Measurements from ENCODE around the gene SLC22A3. TPM values are rescaled to one million over a fixed set of nuclear protein-coding genes. Genes with fewer than 3 reads are reported as not detected.
"Not testable (repeated sequence)": the region's sequence is repeated elsewhere in the genome, so short reads cannot be mapped to it uniquely, and the experiment has no call there.

Gene SLC22A3
- total RNA-seq, 2 donors from 2014 or later = not detected

DNA sequence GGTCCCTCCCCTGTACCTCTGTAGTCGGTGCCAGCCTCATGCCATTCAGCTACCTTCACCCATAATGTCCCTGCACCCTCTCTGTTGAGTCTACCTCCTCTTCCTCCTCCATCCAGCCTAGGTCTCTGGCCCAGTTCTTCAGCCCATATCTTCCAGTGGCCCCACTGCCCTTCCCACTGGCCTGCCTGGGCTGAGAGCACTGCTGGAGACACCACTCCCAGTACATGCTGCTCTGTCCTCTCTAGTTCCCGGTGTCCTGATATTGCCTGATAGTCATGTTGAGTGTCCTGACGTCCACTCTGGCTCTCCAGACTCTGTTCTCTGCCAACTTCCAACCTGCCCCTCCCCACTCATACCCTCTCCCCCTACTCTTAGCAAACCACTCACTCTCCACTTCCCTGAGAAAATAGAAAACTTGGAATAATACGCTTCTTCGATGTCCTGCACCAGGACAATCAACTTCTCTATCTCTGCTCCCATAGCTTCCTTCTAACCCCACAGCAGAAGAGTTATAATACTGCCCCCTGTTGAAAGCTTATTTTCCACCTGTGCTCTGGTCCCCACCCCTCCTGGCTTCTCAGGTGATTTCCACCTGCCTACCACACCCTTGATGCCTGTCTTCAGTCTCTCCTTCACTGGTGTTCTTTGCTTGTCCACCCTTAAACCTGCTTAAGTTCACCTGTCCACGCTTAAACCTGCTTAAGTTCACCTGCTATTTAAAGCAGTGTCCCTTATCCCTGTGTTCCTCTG is 19.8 kb downstream of the SLC22A3 start:
- ATAC-seq (no peak), DNase-seq (no peak)
- Mint-ChIP-seq H3K27me3 (no peaks in the 10 kb centered on the region), H3K36me3 (ENCODE audit: low read depth) (peaks cover 3% of the 10 kb centered on the region), H3K27ac (no peak overlapping the region), H3K4me3 (no peak overlapping the region), H3K4me1 (no peaks in the 10 kb centered on the region)
- H3K9me3 ChIP-seq (ENCODE audit: control insufficient read depth, low read length, poor library complexity, severe bottlenecking) = peaks cover 6% of the 10 kb centered on the region

- H3K27ac Mint-ChIP-seq = no peak overlapping the region
- no peaks in the 10 kb centered on the region for H3K4me1 Mint-ChIP-seq
- ATAC-seq = no peak
- no peak overlapping the region for H3K4me3 Mint-ChIP-seq
- H3K27me3 Mint-ChIP-seq = no peaks in the 10 kb centered on the region
- H3K36me3 Mint-ChIP-seq (ENCODE audit: low read depth) = peaks cover 5% of the 10 kb centered on the region
- no peak for DNase-seq
- H3K9me3 ChIP-seq (ENCODE audit: control insufficient read depth, low read length, poor library complexity, severe bottlenecking) = peaks cover 6% of the 10 kb centered on the region
Measured at GRCh38 chr6:160368670-160369069, 20.5 kb downstream of the SLC22A3 start.

DNA sequence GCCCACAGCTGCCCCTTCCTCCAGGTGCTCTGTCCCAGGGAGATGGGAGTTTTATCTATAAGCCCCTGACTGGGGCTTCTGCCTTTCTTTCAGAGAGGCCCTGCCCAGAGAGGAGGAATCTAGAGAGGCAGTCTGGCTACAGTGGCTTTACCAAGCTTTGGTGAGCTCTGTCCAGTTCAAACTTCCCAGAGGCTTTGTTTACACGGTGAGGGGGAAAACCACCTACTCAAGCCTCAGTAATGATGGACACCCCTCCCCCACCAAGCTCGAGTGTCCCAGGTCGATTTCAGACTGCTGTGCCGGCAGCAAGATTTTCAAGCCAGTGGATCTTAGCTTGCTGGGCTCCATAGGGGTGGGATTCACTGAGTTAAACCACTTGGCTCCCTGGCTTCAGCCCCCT is 25.4 kb downstream of the SLC22A3 start:
- not testable (repeated sequence) for DNase-seq; H3K36me3 Mint-ChIP-seq (ENCODE audit: low read depth); H3K4me3 Mint-ChIP-seq; ATAC-seq; H3K27ac Mint-ChIP-seq; H3K4me1 Mint-ChIP-seq; H3K9me3 ChIP-seq (ENCODE audit: control insufficient read depth, low read length, poor library complexity, severe bottlenecking)
- H3K27me3 Mint-ChIP-seq = peaks cover 11% of the 10 kb centered on the region

- Mint-ChIP-seq H3K27ac (no peak overlapping the region), H3K36me3 (ENCODE audit: low read depth) (peaks cover 5% of the 10 kb centered on the region), H3K27me3 (peaks cover 11% of the 10 kb centered on the region), H3K4me1 (no peaks in the 10 kb centered on the region), H3K4me3 (no peak overlapping the region)
- DNase-seq (no peak), ATAC-seq (no peak)
- H3K9me3 ChIP-seq (ENCODE audit: control insufficient read depth, low read length, poor library complexity, severe bottlenecking) = peaks cover 4% of the 10 kb centered on the region
Measured at GRCh38 chr6:160374836-160375560, 26.8 kb downstream of the SLC22A3 start.

- Mint-ChIP-seq H3K27ac (no peak overlapping the region), H3K36me3 (ENCODE audit: low read depth) (peaks cover 5% of the 10 kb centered on the region), H3K4me3 (no peak overlapping the region), H3K4me1 (no peaks in the 10 kb centered on the region), H3K27me3 (peaks cover 11% of the 10 kb centered on the region)
- H3K9me3 ChIP-seq (ENCODE audit: control insufficient read depth, low read length, poor library complexity, severe bottlenecking) = peaks cover 3% of the 10 kb centered on the region
- ATAC-seq (no peak), DNase-seq (no peak)
Measured at GRCh38 chr6:160375561-160375949, 27.4 kb downstream of the SLC22A3 start.

- Mint-ChIP-seq H3K27me3 (peaks cover 11% of the 10 kb centered on the region), H3K27ac (no peak overlapping the region), H3K4me3 (no peak overlapping the region), H3K36me3 (ENCODE audit: low read depth) (peaks cover 5% of the 10 kb centered on the region), H3K4me1 (no peaks in the 10 kb centered on the region)
- peaks cover 3% of the 10 kb centered on the region for H3K9me3 ChIP-seq (ENCODE audit: control insufficient read depth, low read length, poor library complexity, severe bottlenecking)
- ATAC-seq (no peak), DNase-seq (no peak)
Measured at GRCh38 chr6:160376445-160376844, 28.3 kb downstream of the SLC22A3 start.

DNA sequence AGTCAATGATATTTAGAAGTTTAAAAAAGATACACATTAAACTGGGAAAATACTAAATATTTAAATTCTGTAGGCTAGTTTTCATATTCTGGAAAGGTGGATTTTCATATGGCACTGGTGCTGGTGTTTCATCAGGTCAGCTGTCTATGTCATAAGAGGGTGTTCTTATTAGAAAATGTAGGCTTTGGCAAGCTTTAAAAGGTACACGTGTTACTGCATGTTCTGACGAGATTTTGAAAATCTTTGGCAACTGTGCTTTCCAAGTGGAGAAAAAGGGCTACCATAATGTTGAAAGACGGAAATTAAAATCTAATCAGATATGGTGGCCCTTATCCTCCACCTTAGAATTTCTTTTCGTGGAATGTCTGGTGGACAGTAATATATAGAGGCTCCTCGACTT is 30.0 kb downstream of the SLC22A3 start:
- H3K9me3 ChIP-seq (ENCODE audit: control insufficient read depth, low read length, poor library complexity, severe bottlenecking) = peaks cover 3% of the 10 kb centered on the region
- no peak overlapping the region for H3K27ac Mint-ChIP-seq
- no peaks in the 10 kb centered on the region for H3K4me1 Mint-ChIP-seq
- H3K4me3 Mint-ChIP-seq = no peak overlapping the region
- no peak for ATAC-seq
- H3K36me3 Mint-ChIP-seq (ENCODE audit: low read depth) = no peaks in the 10 kb centered on the region
- peaks cover 11% of the 10 kb centered on the region for H3K27me3 Mint-ChIP-seq
- no peak for DNase-seq

DNA sequence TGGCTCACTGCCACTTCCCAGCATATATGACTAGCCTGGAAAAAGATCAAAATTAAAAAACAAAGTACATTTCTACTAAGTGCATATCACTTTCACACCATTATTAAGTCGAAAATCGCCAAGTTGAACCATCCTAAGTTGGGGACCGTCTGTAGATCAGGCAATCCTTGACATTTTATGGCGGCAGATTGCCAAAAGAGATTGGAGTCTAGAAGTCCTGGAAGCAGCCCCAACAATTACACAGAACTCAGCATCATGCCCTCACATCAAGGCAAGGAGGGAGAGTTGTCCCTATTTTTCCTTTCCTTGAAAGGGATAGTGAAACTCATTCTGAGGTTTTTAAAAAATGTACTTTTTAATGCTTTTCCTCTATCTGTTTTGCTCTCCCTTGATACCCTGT is 30.7 kb downstream of the SLC22A3 start:
- Mint-ChIP-seq H3K27me3 (peaks cover 11% of the 10 kb centered on the region), H3K4me1 (no peaks in the 10 kb centered on the region), H3K27ac (no peak overlapping the region), H3K4me3 (no peak overlapping the region), H3K36me3 (ENCODE audit: low read depth) (no peaks in the 10 kb centered on the region)
- no peak for DNase-seq
- ATAC-seq = no peak
- peaks cover 3% of the 10 kb centered on the region for H3K9me3 ChIP-seq (ENCODE audit: control insufficient read depth, low read length, poor library complexity, severe bottlenecking)

- H3K4me1 Mint-ChIP-seq = no peaks in the 10 kb centered on the region
- H3K9me3 ChIP-seq (ENCODE audit: control insufficient read depth, low read length, poor library complexity, severe bottlenecking) = peaks cover 4% of the 10 kb centered on the region
- H3K36me3 Mint-ChIP-seq (ENCODE audit: low read depth) = no peaks in the 10 kb centered on the region
- no peak overlapping the region for H3K27ac Mint-ChIP-seq
- peaks cover 6% of the 10 kb centered on the region for H3K27me3 Mint-ChIP-seq
- ATAC-seq (no peak), DNase-seq (no peak)
- H3K4me3 Mint-ChIP-seq = no peak overlapping the region
Measured at GRCh38 chr6:160379466-160379865, 31.3 kb downstream of the SLC22A3 start.

GRCh38 chr6:160382946-160383345 is 34.8 kb downstream of the SLC22A3 start:
- ATAC-seq = no peak
- peaks cover 6% of the 10 kb centered on the region for H3K9me3 ChIP-seq (ENCODE audit: control insufficient read depth, low read length, poor library complexity, severe bottlenecking)
- Mint-ChIP-seq H3K36me3 (ENCODE audit: low read depth) (no peaks in the 10 kb centered on the region), H3K4me3 (no peak overlapping the region), H3K27me3 (peaks cover 24% of the 10 kb centered on the region), H3K27ac (no peak overlapping the region), H3K4me1 (no peaks in the 10 kb centered on the region)
- DNase-seq = no peak

DNA sequence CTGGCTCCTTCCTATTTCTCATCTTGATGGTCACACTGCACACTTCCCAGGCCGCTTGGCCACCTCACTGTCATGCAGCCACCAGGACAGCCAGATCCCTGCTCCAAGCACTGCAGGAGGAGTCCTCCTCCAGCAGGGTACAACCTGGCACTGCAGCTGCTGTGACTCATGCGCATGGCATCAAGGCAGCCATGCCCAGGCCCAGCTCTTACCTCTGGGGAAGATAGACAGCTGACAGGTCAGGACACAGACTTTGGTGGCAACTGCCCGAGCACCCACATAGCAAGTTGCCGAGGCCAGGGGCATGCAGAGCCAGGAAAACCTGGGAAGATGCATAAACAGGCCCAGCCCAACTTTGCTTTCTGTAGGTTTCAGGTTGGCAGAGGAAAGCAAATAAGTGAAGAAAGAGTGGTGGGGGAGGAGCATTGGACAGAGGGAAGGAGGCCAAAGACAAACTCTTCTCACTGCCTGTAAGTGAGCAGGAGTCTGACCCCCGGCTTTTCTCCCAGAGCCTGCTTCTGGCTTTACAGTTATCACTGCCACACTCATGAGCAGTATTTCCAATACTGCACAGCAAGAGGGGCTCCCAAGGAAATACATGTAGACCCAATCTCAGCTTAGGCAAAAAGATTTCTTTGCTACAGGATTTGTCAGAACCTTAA is 38.8 kb downstream of the SLC22A3 start:
- Mint-ChIP-seq H3K36me3 (ENCODE audit: low read depth) (no peaks in the 10 kb centered on the region), H3K27ac (no peak overlapping the region), H3K4me1 (no peaks in the 10 kb centered on the region), H3K27me3 (peaks cover 36% of the 10 kb centered on the region), H3K4me3 (no peak overlapping the region)
- H3K9me3 ChIP-seq (ENCODE audit: control insufficient read depth, low read length, poor library complexity, severe bottlenecking) = peaks cover 3% of the 10 kb centered on the region
- ATAC-seq = no peak
- DNase-seq = no peak

GRCh38 chr6:160387916-160388643 is 39.9 kb downstream of the SLC22A3 start:
- Mint-ChIP-seq H3K36me3 (ENCODE audit: low read depth) (no peaks in the 10 kb centered on the region), H3K4me1 (no peaks in the 10 kb centered on the region), H3K27me3 (peaks cover 36% of the 10 kb centered on the region), H3K4me3 (no peak overlapping the region), H3K27ac (no peak overlapping the region)
- ATAC-seq (no peak), DNase-seq (no peak)
- H3K9me3 ChIP-seq (ENCODE audit: control insufficient read depth, low read length, poor library complexity, severe bottlenecking) = peaks cover 3% of the 10 kb centered on the region

DNA sequence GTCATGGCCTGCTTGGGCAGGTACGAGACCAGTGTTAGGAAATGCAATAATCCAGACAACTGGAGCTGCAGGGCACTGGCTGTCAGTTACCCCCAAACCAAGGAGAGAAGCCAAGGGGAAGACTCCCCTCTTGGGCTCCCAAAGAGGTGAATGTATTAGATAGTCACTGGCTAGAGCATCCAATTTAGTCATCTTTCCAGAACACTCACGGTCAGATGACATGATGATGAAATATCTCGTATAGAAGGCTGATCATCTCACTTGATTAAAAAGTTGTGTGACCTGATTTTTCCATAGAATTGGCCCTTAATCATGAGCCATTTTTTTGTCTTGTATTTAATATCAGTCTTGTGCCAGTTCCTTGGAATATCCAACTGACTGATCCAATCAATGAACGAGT is 40.7 kb downstream of the SLC22A3 start:
- no peak overlapping the region for H3K4me3 Mint-ChIP-seq
- peaks cover 40% of the 10 kb centered on the region for H3K27me3 Mint-ChIP-seq
- no peak overlapping the region for H3K27ac Mint-ChIP-seq
- peaks cover 3% of the 10 kb centered on the region for H3K9me3 ChIP-seq (ENCODE audit: control insufficient read depth, low read length, poor library complexity, severe bottlenecking)
- ATAC-seq (no peak), DNase-seq (no peak)
- H3K4me1 Mint-ChIP-seq = no peaks in the 10 kb centered on the region
- H3K36me3 Mint-ChIP-seq (ENCODE audit: low read depth) = no peaks in the 10 kb centered on the region
